Gastrocnemius medialis (tissue), 4 donors: ENCODE measurements around the gene CHRDL1. TPM values are rescaled to one million over a fixed set of nuclear protein-coding genes. Genes with fewer than 3 reads are reported as not detected.
"Not testable (repeated sequence)": the region's sequence is repeated elsewhere in the genome, so short reads cannot be mapped to it uniquely, and the experiment has no call there.

ENCODE experiments used
- ATAC-seq, 2 donors: fragments of 150-250 bp; one replicate each; pipeline ENCODE4 v1.9.1; 2016
- DNase-seq, 2 donors: peaks; one replicate each; pipeline ENCODE4 v3.0.0-alpha.2; 2019
- H3K27ac ChIP-seq, 4 donors: fragments of 200-600 bp; sonication (generic); 1 replicate in 1 of 4; 2 replicates in 3 of 4; pipeline ENCODE4 v1.5.1; 2016 to 2018; ENCODE audit warnings: mild to moderate bottlenecking in 2 of 4, moderate library complexity in 1 of 4
- H3K27me3 ChIP-seq, 3 donors: fragments of 200-600 bp; sonication (generic) in 2 of 3; 1 replicate in 1 of 3; 2 replicates in 2 of 3; pipeline versions ENCODE4 v1.5.1 to v1.6.0; 2016 to 2019; ENCODE audit warnings: mild to moderate bottlenecking in 1 of 3, moderate library complexity in 1 of 3
- H3K36me3 ChIP-seq, 2 donors: fragments of 200-600 bp; sonication (generic) in 1 of 2; one replicate each; pipeline ENCODE4 v1.5.1; 2017 to 2018
- H3K4me1 ChIP-seq, 2 donors: fragments of 200-600 bp; sonication (generic) in 1 of 2; one replicate each; pipeline ENCODE4 v1.5.1; 2016 to 2017; ENCODE audit warnings: mild to moderate bottlenecking in 2 of 2
- H3K4me3 ChIP-seq, 4 donors: fragments of 200-600 bp; sonication (generic) in 3 of 4; 1 replicate in 1 of 4; 2 replicates in 3 of 4; pipeline ENCODE4 v1.5.1; 2016 to 2019; ENCODE audit warnings: mild to moderate bottlenecking in 2 of 4
- H3K9me3 ChIP-seq, 3 donors: fragments of 200-600 bp; sonication (generic) in 2 of 3; 1 replicate in 1 of 3; 2 replicates in 2 of 3; pipeline ENCODE4 v1.5.1; 2016 to 2019
- CTCF ChIP-seq, 5 experiments: fragments of 450-650 bp in 3 of 5; fragments of 200-600 bp in 2 of 5; sonication (generic) in 2 of 5; IDR thresholded peaks in 4 of 5; conservative IDR thresholded peaks in 1 of 5; 1 replicate in 4 of 5; 2 replicates in 1 of 5; pipeline ENCODE4 v1.5.1; 2016 to 2019; ENCODE audit warnings: antibody characterized with exemption in 5 of 5, mild to moderate bottlenecking in 3 of 5, moderate library complexity in 3 of 5
- POLR2A ChIP-seq, 2 donors: fragments of 450-650 bp; IDR thresholded peaks; one replicate each; pipeline ENCODE4 v1.6.1; 2017; ENCODE audit warnings: antibody characterized with exemption in 2 of 2, mild to moderate bottlenecking in 2 of 2, moderate library complexity in 2 of 2
- in situ Hi-C, 4 donors: fragments of 200-750 bp; cut with MboI; loops; one replicate each; pipeline versions ENCODE4 v1.15.0 to v1.8.0; 2017; ENCODE audit warnings: low sequenced_read_pairs in 4 of 4
- intact Hi-C: fragments of 100-400 bp; cut with DNase I; formaldehyde crosslinking; loops from one replicate; pipeline ENCODE4 v1.15.1; 2023; ENCODE audit warnings: low total_unique reads
- total RNA-seq, 4 donors: library from RNA; depleted of rRNA; stranded (reverse); fragments of >200 nt; gene quantifications; one replicate each; pipeline versions ENCODE4 v1.1.0 to v1.2.3, GENCODE V29; 2016

CHRDL1 gene
- total RNA-seq, 4 donors from 2014 or later, result 2.7 to 5.5 (median 3.0) TPM

- Histone ChIP-seq H3K27me3 (peaks cover 0 to 4% (median 0%) of the 10 kb centered on the region in 3 donors), H3K27ac (no peak overlapping the region), H3K9me3 (no peaks in the 10 kb centered on the region), H3K36me3 (no peaks in the 10 kb centered on the region), H3K4me3 (no peak overlapping the region), H3K4me1 (no peaks in the 10 kb centered on the region)
- DNase-seq (no peak), ATAC-seq (no peak)
- intact Hi-C loops, result no loop called here
- TF ChIP-seq CTCF (IDR thresholded peaks at IDR 0.05 in 4 of 5, conservative IDR thresholded peaks at IDR 0.05 in 1 of 5) (no peak), POLR2A (IDR thresholded peaks at IDR 0.05) (no peak)
- in situ Hi-C loops, result no loop called here
Observed at GRCh38 chrX:110825972-110826371, 30.4 kb upstream of the CHRDL1 start.

DNA sequence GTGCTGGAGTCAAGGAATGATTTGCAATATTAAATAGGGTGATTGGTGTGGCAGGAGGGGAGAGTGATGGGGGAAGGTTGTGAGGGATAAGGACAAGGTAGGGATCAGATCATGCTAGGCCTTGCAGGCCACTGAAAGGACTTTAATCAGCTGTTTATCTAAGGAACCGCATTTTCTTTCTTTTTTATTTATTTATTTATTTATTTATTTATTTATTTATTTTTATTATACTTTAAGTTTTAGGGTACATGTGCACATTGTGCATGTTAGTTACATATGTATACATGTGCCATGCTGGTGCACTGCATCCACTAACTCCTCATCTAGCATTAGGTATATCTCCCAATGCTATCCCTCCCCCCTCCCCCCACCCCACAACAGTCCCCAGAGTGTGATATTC lies 20.9 kb upstream of the CHRDL1 start:
- H3K27me3 ChIP-seq, H3K4me1 ChIP-seq, H3K4me3 ChIP-seq, H3K36me3 ChIP-seq, H3K27ac ChIP-seq, ATAC-seq, in situ Hi-C loops, DNase-seq, intact Hi-C loops, H3K9me3 ChIP-seq: not testable (repeated sequence)

DNA sequence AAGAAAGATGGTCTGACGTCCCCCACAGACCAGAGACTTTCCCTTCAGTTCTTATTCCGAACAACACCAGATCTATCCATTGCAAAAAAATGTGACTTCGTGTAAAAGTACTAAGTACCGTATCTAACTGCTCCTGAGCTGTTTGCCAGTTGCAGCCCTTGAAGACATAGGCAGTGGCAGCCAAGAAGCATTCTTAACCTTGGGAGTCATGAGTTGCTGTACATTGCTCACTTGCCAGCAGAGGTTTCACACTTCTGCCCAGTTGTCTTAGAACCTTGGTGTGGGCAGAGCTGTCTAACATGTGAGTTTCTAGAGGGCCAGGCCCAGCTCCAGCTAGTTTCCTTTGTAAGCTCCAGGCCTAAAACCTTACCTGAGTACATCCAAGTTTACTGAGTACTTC lies 10.5 kb upstream of the CHRDL1 start:
- no peak overlapping the region for H3K4me3 ChIP-seq
- intact Hi-C loops (no loop called here), in situ Hi-C loops (no loop called here)
- no peaks in the 10 kb centered on the region for H3K9me3 ChIP-seq
- peaks cover 0 to 9% (median 0%) of the 10 kb centered on the region in 3 donors for H3K27me3 ChIP-seq
- no peaks in the 10 kb centered on the region for H3K36me3 ChIP-seq
- TF ChIP-seq CTCF (IDR thresholded peaks at IDR 0.05 in 4 of 5, conservative IDR thresholded peaks at IDR 0.05 in 1 of 5) (no peak), POLR2A (IDR thresholded peaks at IDR 0.05) (no peak)
- ATAC-seq (no peak), DNase-seq (no peak)
- H3K4me1 ChIP-seq, result no peaks in the 10 kb centered on the region
- no peak overlapping the region for H3K27ac ChIP-seq

- in situ Hi-C loops, result no loop called here
- H3K4me1 ChIP-seq, result no peaks in the 10 kb centered on the region
- ATAC-seq (no peak), DNase-seq (no peak)
- no peaks in the 10 kb centered on the region for H3K36me3 ChIP-seq
- H3K27ac ChIP-seq, result no peak overlapping the region
- no peak overlapping the region for H3K4me3 ChIP-seq
- intact Hi-C loops, result no loop called here
- H3K27me3 ChIP-seq, result peaks cover 0 to 9% (median 0%) of the 10 kb centered on the region in 3 donors
- TF ChIP-seq CTCF (IDR thresholded peaks at IDR 0.05 in 4 of 5, conservative IDR thresholded peaks at IDR 0.05 in 1 of 5) (no peak), POLR2A (IDR thresholded peaks at IDR 0.05) (no peak)
- H3K9me3 ChIP-seq, result no peaks in the 10 kb centered on the region
Observed at GRCh38 chrX:110805303-110805702, 9.7 kb upstream of the CHRDL1 start.

- Histone ChIP-seq H3K27ac (no peak overlapping the region), H3K9me3 (no peaks in the 10 kb centered on the region), H3K27me3 (peaks cover 0 to 5% (median 0%) of the 10 kb centered on the region in 3 donors), H3K4me3 (no peak overlapping the region), H3K4me1 (no peaks in the 10 kb centered on the region), H3K36me3 (no peaks in the 10 kb centered on the region)
- in situ Hi-C loops (no loop called here), intact Hi-C loops (no loop called here)
- DNase-seq (no peak), ATAC-seq (no peak)
- no peak for TF ChIP-seq POLR2A (IDR thresholded peaks at IDR 0.05)
- no peak for TF ChIP-seq CTCF (IDR thresholded peaks at IDR 0.05 in 4 of 5, conservative IDR thresholded peaks at IDR 0.05 in 1 of 5)
Observed at GRCh38 chrX:110804446-110804845, 8.8 kb upstream of the CHRDL1 start.
